K562 (cell line): ENCODE data around the gene SPTLC3. TPM values are rescaled to one million over a fixed set of nuclear protein-coding genes. Genes with fewer than 3 reads are reported as not detected.

Source experiments
- ATAC-seq: fragments of 200-7000 bp; cut with Tn5 transposase; 3 replicates; pipeline ENCODE4 v1.9.1; 2020; ENCODE audit warnings: moderate library complexity
- BruUV-seq: library from RNA; stranded (reverse); fragments of 400-500 nt; replicated peaks from 2 replicates; lab custom pipeline; 2021; lab: Mats Ljungman, UMichigan
- CTCF ChIA-PET: fragments of 300-600 bp; formaldehyde crosslinking; extraction: SDS; loops from one replicate; lab custom pipeline; 2021; ENCODE audit warnings: low intra/inter-chr PET ratio; lab: Yijun Ruan, JAX
- POLR2A ChIA-PET: fragments of 300-600, 350-650 bp; sonication (Branson Sonifier 250); formaldehyde crosslinking; extraction: SDS; loops from one replicate; lab custom pipeline; 2021; ENCODE audit warnings: antibody characterized with exemption, inconsistent platforms; lab: Yijun Ruan, JAX
- DNase-seq, 4 experiments: peaks; one replicate each; pipeline versions ENCODE4 v3.0.0 to v3.0.0-alpha.2; 2011 to 2018; ENCODE audit warnings: low spot score in 3 of 4, mixed read lengths in 3 of 4; ENCODE audit errors: extremely low read depth in 1 of 4
- FAIRE-seq: peaks from 2 replicates; lab custom pipeline; 2011; peaks lifted over from hg19 to GRCh38; lab: Jason Lieb, UNC
- H2AFZ ChIP-seq: 2 replicates; pipeline ENCODE4 v1.6.0; 2011; ENCODE audit warnings: low read depth, low read length, control low read depth, inconsistent platforms
- H3K27ac ChIP-seq: fragments of 200-600 bp; 3 replicates; pipeline ENCODE4 v1.8.0; 2011; ENCODE audit warnings: low read depth, mild to moderate bottlenecking, control low read depth, inconsistent platforms, low read length, moderate library complexity, mixed read lengths; ENCODE audit errors: extremely low read depth
- H3K27me3 ChIP-seq, 2 experiments: fragments of 300-600 bp in 1 of 2; 2 replicates in 1 of 2; 3 replicates in 1 of 2; pipeline versions ENCODE4 v1.6.0 to v1.8.0; 2011; ENCODE audit warnings: inconsistent platforms in 2 of 2, low read length in 2 of 2, mild to moderate bottlenecking in 1 of 2, mixed read lengths in 1 of 2, moderate library complexity in 1 of 2; ENCODE audit not compliant: control insufficient read depth in 2 of 2, insufficient read depth in 2 of 2
- H3K36me3 ChIP-seq: fragments of 300-600 bp; 3 replicates; pipeline ENCODE4 v1.8.0; 2011; ENCODE audit warnings: mild to moderate bottlenecking, low read length, inconsistent platforms; ENCODE audit not compliant: control insufficient read depth, insufficient read depth
- H3K4me1 ChIP-seq, 2 experiments: fragments of 200-600 bp in 1 of 2; replicated peaks in 1 of 2; 2 replicates in 1 of 2; 3 replicates in 1 of 2; pipeline versions ENCODE4 v1.5.1 to v1.8.0; 2011; ENCODE audit warnings: inconsistent platforms in 2 of 2, low read length in 2 of 2, mild to moderate bottlenecking in 1 of 2, mixed read lengths in 1 of 2, moderate library complexity in 1 of 2; ENCODE audit not compliant: control insufficient read depth in 2 of 2, insufficient read depth in 2 of 2
- H3K4me2 ChIP-seq: 2 replicates; pipeline ENCODE4 v1.6.1; 2011; ENCODE audit warnings: low read length, control low read depth, inconsistent platforms, mixed read lengths; ENCODE audit not compliant: insufficient read depth
- H3K4me3 ChIP-seq: fragments of 200-600 bp; sonication (generic), shearing (Covaris generic); 2 replicates; pipeline ENCODE4 v1.5.1; 2016; ENCODE audit warnings: control low read depth, inconsistent platforms
- H3K79me2 ChIP-seq: fragments of 200-600 bp; 3 replicates; pipeline ENCODE4 v1.8.0; 2011; ENCODE audit warnings: low read length, inconsistent platforms; ENCODE audit not compliant: control insufficient read depth, insufficient read depth
- H3K9ac ChIP-seq, 2 experiments: 2 replicates each; pipeline versions ENCODE4 v1.6.0 to v1.6.1; 2011; ENCODE audit warnings: low read depth in 2 of 2, low read length in 2 of 2, control low read depth in 1 of 2, inconsistent platforms in 1 of 2, mild to moderate bottlenecking in 1 of 2, mixed read lengths in 1 of 2; ENCODE audit not compliant: insufficient read depth in 1 of 2
- H3K9me1 ChIP-seq: one replicate; pipeline ENCODE4 v1.6.0; 2011; ENCODE audit warnings: inconsistent platforms, mild to moderate bottlenecking, low read length, moderate library complexity; ENCODE audit not compliant: control insufficient read depth, insufficient read depth
- H3K9me3 ChIP-seq: replicated peaks from 2 replicates; pipeline ENCODE4 v1.5.1; 2011; ENCODE audit warnings: low read depth, low read length, inconsistent platforms; ENCODE audit not compliant: control insufficient read depth, insufficient read depth
- H4K20me1 ChIP-seq: replicated peaks from 2 replicates; pipeline ENCODE4 v1.6.1; 2011; ENCODE audit warnings: low read length, inconsistent platforms, mixed read lengths; ENCODE audit not compliant: control insufficient read depth, insufficient read depth
- EHMT2 ChIP-seq: fragments of 450-650 bp; IDR thresholded peaks from 2 replicates; pipeline ENCODE4 v1.6.1; 2018; ENCODE audit warnings: antibody characterized with exemption
- HEY1 ChIP-seq: fragments of 250-450 bp; sonication (Bioruptor Pico); IDR thresholded peaks from 2 replicates; pipeline ENCODE4 v1.5.0; 2020; ENCODE audit warnings: mild to moderate bottlenecking, moderate library complexity, borderline replicate concordance
- KAT2B ChIP-seq: IDR thresholded peaks from one replicate; pipeline ENCODE4 v1.6.1; 2012; ENCODE audit warnings: low read depth, mild to moderate bottlenecking, control low read depth, inconsistent platforms, low read length, moderate library complexity
- LARP7 ChIP-seq: fragments of 450-650 bp; IDR thresholded peaks from 2 replicates; pipeline ENCODE4 v1.6.1; 2016
- MYNN ChIP-seq, 2 experiments: sonication (generic); formaldehyde crosslinking in 1 of 2; IDR thresholded peaks; 2 replicates each; pipeline versions ENCODE4 v1.5.0 to v1.6.1; 2016 to 2020; ENCODE audit warnings: antibody characterized with exemption in 1 of 2, missing genetic modification reagents in 1 of 2
- POLR2B ChIP-seq: fragments of 450-650 bp; IDR thresholded peaks from 2 replicates; pipeline ENCODE4 v1.6.1; 2018; ENCODE audit warnings: low read depth; ENCODE audit not compliant: partially characterized antibody
- SLC30A9 ChIP-seq: fragments of 250-450 bp; sonication (Bioruptor Pico); IDR thresholded peaks from 2 replicates; pipeline ENCODE4 v1.8.0; 2022; ENCODE audit warnings: mild to moderate bottlenecking, moderate library complexity
- TAF9B ChIP-seq: fragments of 450-650 bp; IDR thresholded peaks from 2 replicates; pipeline ENCODE4 v1.6.1; 2018; ENCODE audit warnings: mild to moderate bottlenecking; ENCODE audit not compliant: partially characterized antibody
- TARDBP ChIP-seq: fragments of 450-650 bp; IDR thresholded peaks from 2 replicates; pipeline ENCODE4 v1.6.1; 2016
- TBL1XR1 ChIP-seq, 2 experiments: IDR thresholded peaks; 2 replicates each; pipeline ENCODE4 v1.6.1; 2012; ENCODE audit warnings: improper control_type of control experiment in 2 of 2, low read length in 2 of 2, mild to moderate bottlenecking in 1 of 2
- TGIF2 ChIP-seq: sonication (generic); formaldehyde crosslinking; IDR thresholded peaks from 2 replicates; pipeline ENCODE4 v1.8.1; 2022; ENCODE audit warnings: mild to moderate bottlenecking, missing genetic modification reagents, moderate library complexity
- ZNF134 ChIP-seq: fragments of 250-450 bp; sonication (Bioruptor Pico); conservative IDR thresholded peaks from 2 replicates; pipeline ENCODE4 v1.4.0; 2020
- ZNF507 ChIP-seq: conservative IDR thresholded peaks from 2 replicates; pipeline ENCODE4 v1.6.1; 2017; ENCODE audit warnings: missing genetic modification characterization, missing compliant biosample characterization
- WGBS: fragments of 100-300 bp; shearing (Covaris generic); methylation state at CpG from one replicate; pipeline ENCODE4 v1.1.6; 2016; ENCODE audit warnings: low coverage, mixed read lengths; ENCODE audit not compliant: insufficient coverage; ENCODE audit errors: missing lambda C conversion rate; 5-methylcytosine and 5-hydroxymethylcytosine counted together
- in situ Hi-C: fragments of 300-500 bp; cut with MboI; formaldehyde crosslinking; loops from 4 replicates; pipeline ENCODE4 v1.15.0; 2018; ENCODE audit warnings: inconsistent platforms, mixed read lengths
- intact Hi-C: fragments of 100-400 bp; cut with micrococcal nuclease; formaldehyde crosslinking; loops from 2 replicates; pipeline ENCODE4 v1.14.2; 2022
- polyA plus RNA-seq, 8 experiments: library from polyadenylated mRNA; depleted of rRNA in 4 of 8; stranded (reverse) in 5 of 8; unstranded in 3 of 8; fragments of >200 nt; fragmentation: Nextera tagmentation in 2 of 8; fragmentation: Illumina TruSeq in 1 of 8; extraction: Ambion mirVana in 2 of 8; extraction: Trizol in 1 of 8; gene quantifications; 2 replicates each; pipeline versions ENCODE4 v1.2.1 to v1.2.3, GENCODE V29; 2011 to 2014; ENCODE audit warnings: inconsistent platforms in 1 of 8, missing spikeins in 1 of 8
- total RNA-seq, 7 experiments: library from RNA; depleted of rRNA in 6 of 7; stranded (reverse); fragments of >200 nt in 6 of 7; fragmentation: Illumina TruSeq in 2 of 7; extraction: Trizol in 2 of 7; gene quantifications; 2 replicates each; pipeline versions ENCODE4 v1.2.1 to v1.2.3, GENCODE V29; 2011 to 2021; ENCODE audit warnings: low replicate concordance in 1 of 7
- TF ChIP-seq, protein P1 (sequence below): fragments of 250-450 bp; sonication (Bioruptor Pico); IDR thresholded peaks from 2 replicates; pipeline ENCODE4 v1.8.0; 2021; ENCODE audit warnings: borderline replicate concordance, mild to moderate bottlenecking, moderate library complexity; ENCODE audit not compliant: poor library complexity, severe bottlenecking
- TF ChIP-seq, protein P2 (sequence below): sonication (generic); formaldehyde crosslinking; IDR thresholded peaks from 2 replicates; pipeline ENCODE4 v1.5.0; 2020; ENCODE audit warnings: missing genetic modification reagents
- TF ChIP-seq, protein P3 (sequence below), 2 experiments: IDR thresholded peaks; 2 replicates each; pipeline ENCODE4 v1.6.1; 2011; ENCODE audit warnings: borderline replicate concordance in 1 of 2, control low read depth in 1 of 2, low read depth in 1 of 2, low read length in 1 of 2, mild to moderate bottlenecking in 1 of 2, mixed read lengths in 1 of 2, moderate library complexity in 1 of 2; ENCODE audit not compliant: insufficient read depth in 1 of 2, insufficient read length in 1 of 2, poor library complexity in 1 of 2, severe bottlenecking in 1 of 2; ENCODE audit errors: extremely low read depth in 1 of 2

The SPTLC3 gene
- total and polyA plus RNA-seq, 9 of the 15 experiments (the other 6 are each of a cell fraction or from before 2014, with no cell fraction given): not detected

DNA sequence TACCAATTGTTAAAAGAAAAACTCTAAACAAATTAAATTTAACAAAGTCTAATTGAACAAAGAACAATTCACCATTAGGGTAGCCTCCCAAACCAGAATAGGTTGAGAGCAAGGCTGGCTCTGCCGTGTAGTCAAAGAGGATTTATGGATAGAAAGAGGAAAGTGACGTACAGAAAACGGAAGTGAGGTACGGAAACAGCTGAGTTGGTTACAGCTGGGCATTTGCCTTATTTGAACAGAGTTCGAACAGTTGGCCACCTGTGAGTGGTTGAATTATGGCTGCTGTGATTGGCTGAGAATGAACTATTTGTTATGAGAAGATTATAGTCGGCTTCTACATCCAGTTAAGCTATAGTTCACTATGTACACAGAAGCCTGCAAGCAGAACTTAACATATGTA is 193.8 kb downstream of the SPTLC3 start:
- Histone ChIP-seq H3K36me3 (no peaks in the 10 kb centered on the region), H3K9me1 (no peaks in the 10 kb centered on the region), H3K79me2 (no peaks in the 10 kb centered on the region), H4K20me1 (no peaks in the 10 kb centered on the region), H3K4me2 (no peak overlapping the region), H3K4me1 (no peaks in the 10 kb centered on the region), H3K9me3 (no peaks in the 10 kb centered on the region), H3K4me3 (no peak overlapping the region), H2AFZ (no peak overlapping the region), H3K27ac (no peak overlapping the region), H3K9ac (no peak overlapping the region), H3K27me3 (no peaks in the 10 kb centered on the region)
- ATAC-seq: no peak
- 0% methylated on average over 6 of the region's 6 CpGs for WGBS
- DNase-seq: no peak
- in situ Hi-C loops: no loop called here
- FAIRE-seq: no peak
- ChIA-PET POLR2A (no interaction called here), CTCF (no interaction called here)
- TF ChIP-seq LARP7 (no peak), MYNN (IDR thresholded peaks at IDR 0.05) (no peak), MYNN (CRISPR knock-in tag; IDR thresholded peaks at IDR 0.05) (no peak), ZNF134 (no peak), TARDBP (no peak), TBL1XR1 (IDR thresholded peaks at IDR 0.05; ENCODE audit: low read length in 2 of 2) (no peak), ZNF507 (tag) (no peak), KAT2B (no peak), POLR2B (no peak)
- no TSS peak for BruUV-seq
- intact Hi-C loops: no loop called here

DNA sequence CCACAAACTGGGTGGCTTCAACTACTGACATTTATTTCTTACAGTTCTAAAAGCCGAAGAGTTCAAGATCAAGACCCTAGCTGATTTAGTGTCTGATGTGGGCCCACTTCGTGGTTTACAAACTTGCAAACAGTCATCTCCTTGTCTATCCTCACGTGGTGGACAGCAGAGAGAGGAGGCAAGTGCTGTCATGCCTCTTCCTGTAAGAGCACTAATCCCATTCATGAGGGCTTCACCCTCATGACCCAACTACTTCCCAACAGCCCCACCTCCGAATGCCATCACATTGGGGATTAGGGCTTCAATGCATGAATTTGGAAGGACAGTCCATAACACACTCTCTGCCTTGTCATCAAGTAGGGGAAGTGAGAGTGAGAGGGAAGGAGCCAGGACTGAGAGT is 196.7 kb downstream of the SPTLC3 start:
- Histone ChIP-seq H3K79me2 (no peaks in the 10 kb centered on the region), H3K4me2 (no peak overlapping the region), H3K4me1 (no peaks in the 10 kb centered on the region), H3K27me3 (no peaks in the 10 kb centered on the region), H3K9me1 (no peaks in the 10 kb centered on the region), H3K27ac (no peak overlapping the region), H4K20me1 (no peaks in the 10 kb centered on the region), H3K4me3 (no peak overlapping the region), H3K36me3 (no peaks in the 10 kb centered on the region), H3K9me3 (no peaks in the 10 kb centered on the region), H3K9ac (no peak overlapping the region), H2AFZ (no peak overlapping the region)
- WGBS: 0% methylated on average over 3 of the region's 4 CpGs
- ATAC-seq (no peak), FAIRE-seq (no peak), DNase-seq (no peak)
- CTCF ChIA-PET: no interaction called here
- BruUV-seq: no TSS peak
- POLR2A ChIA-PET: no interaction called here
- in situ Hi-C loops: no loop called here
- intact Hi-C loops: no loop called here
- TF ChIP-seq HEY1 (CRISPR knock-in tag) (no peak), TAF9B (no peak), SLC30A9 (CRISPR knock-in tag) (no peak), TGIF2 (CRISPR knock-in tag) (no peak), ZNF507 (tag) (no peak), EHMT2 (no peak)
- TF ChIP-seq, protein P1, sequence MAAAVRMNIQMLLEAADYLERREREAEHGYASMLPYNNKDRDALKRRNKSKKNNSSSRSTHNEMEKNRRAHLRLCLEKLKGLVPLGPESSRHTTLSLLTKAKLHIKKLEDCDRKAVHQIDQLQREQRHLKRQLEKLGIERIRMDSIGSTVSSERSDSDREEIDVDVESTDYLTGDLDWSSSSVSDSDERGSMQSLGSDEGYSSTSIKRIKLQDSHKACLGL (CRISPR knock-in tag): no peak
- TF ChIP-seq, protein P2, sequence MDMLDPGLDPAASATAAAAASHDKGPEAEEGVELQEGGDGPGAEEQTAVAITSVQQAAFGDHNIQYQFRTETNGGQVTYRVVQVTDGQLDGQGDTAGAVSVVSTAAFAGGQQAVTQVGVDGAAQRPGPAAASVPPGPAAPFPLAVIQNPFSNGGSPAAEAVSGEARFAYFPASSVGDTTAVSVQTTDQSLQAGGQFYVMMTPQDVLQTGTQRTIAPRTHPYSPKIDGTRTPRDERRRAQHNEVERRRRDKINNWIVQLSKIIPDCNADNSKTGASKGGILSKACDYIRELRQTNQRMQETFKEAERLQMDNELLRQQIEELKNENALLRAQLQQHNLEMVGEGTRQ (CRISPR knock-in tag): no peak
- TF ChIP-seq, protein P3, sequence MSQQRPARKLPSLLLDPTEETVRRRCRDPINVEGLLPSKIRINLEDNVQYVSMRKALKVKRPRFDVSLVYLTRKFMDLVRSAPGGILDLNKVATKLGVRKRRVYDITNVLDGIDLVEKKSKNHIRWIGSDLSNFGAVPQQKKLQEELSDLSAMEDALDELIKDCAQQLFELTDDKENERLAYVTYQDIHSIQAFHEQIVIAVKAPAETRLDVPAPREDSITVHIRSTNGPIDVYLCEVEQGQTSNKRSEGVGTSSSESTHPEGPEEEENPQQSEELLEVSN (IDR thresholded peaks at IDR 0.05; ENCODE audit: borderline replicate concordance in 1 of 2, extremely low read depth in 1 of 2, insufficient read depth in 1 of 2, insufficient read length in 1 of 2, low read depth in 1 of 2, low read length in 1 of 2, poor library complexity in 1 of 2, severe bottlenecking in 1 of 2): no peak
